ENCODE measurements around the gene DBT.

Gene DBT

GRCh38 chr1:100287162-100287561 is 37.5 kb upstream of the DBT start (continued):
- TF ChIP-seq ZBTB10 (tag by site-specific recombination; IDR thresholded peaks at IDR 0.05) (no peak), ZFHX2 (tag by site-specific recombination; conservative IDR thresholded peaks at IDR 0.05) (no peak), ZNF629 (tag by site-specific recombination; IDR thresholded peaks at IDR 0.05) (no peak), ELK4 (IDR thresholded peaks at IDR 0.05; ENCODE audit: borderline replicate concordance, low read depth, low read length) (no peak), ZNF16 (tag by site-specific recombination; IDR thresholded peaks at IDR 0.05; ENCODE audit: low read depth) (no peak), ZSCAN5A (tag by site-specific recombination; IDR thresholded peaks at IDR 0.05) (no peak), ZNF580 (tag by site-specific recombination; IDR thresholded peaks at IDR 0.05) (no peak)

- H3K4me3 ChIP-seq (ENCODE audit: low read depth, low read length) = no peak overlapping the region
- H3K4me1 ChIP-seq (ENCODE audit: control insufficient read depth, insufficient read depth, low read length) = no peaks in the 10 kb centered on the region
- H3K27ac ChIP-seq (ENCODE audit: extremely low read depth, low read depth, low read length) = no peak overlapping the region
- POLR2A ChIA-PET = no interaction called here
- no peaks in the 10 kb centered on the region for H3K9me3 ChIP-seq (ENCODE audit: control insufficient read depth, insufficient read depth, low read depth, low read length)
- peaks cover 73 to 87% of the 10 kb centered on the region in 2 experiments for H3K36me3 ChIP-seq (ENCODE audit: control insufficient read depth in 2 of 2, insufficient read depth in 1 of 2, low read length in 2 of 2)
- no peak for TF ChIP-seq INSM2 (tag by site-specific recombination; IDR thresholded peaks at IDR 0.05)
- no peak for TF ChIP-seq ZNF48 (tag by site-specific recombination; IDR thresholded peaks at IDR 0.05)
- TF ChIP-seq ZNF76 (tag by site-specific recombination; IDR thresholded peaks at IDR 0.05; ENCODE audit: borderline replicate concordance, low read depth) = no peak
- no peak for TF ChIP-seq ELK4 (IDR thresholded peaks at IDR 0.05; ENCODE audit: borderline replicate concordance, low read depth, low read length)
- no peak for TF ChIP-seq SP2 (tag by site-specific recombination; IDR thresholded peaks at IDR 0.05)
- TF ChIP-seq ZNF830 (tag by site-specific recombination; IDR thresholded peaks at IDR 0.05; ENCODE audit: low read depth) = no peak
- no peak for TF ChIP-seq ZNF621 (tag by site-specific recombination; IDR thresholded peaks at IDR 0.05)
- TF ChIP-seq ZNF473 (tag by site-specific recombination; IDR thresholded peaks at IDR 0.05) = no peak
- no peak for TF ChIP-seq ZNF768 (tag by site-specific recombination; IDR thresholded peaks at IDR 0.05)
- TF ChIP-seq ZNF221 (tag by site-specific recombination; IDR thresholded peaks at IDR 0.05; ENCODE audit: borderline replicate concordance) = no peak
- TF ChIP-seq HOXA7 (CRISPR knock-in tag; IDR thresholded peaks at IDR 0.05; ENCODE audit: borderline replicate concordance) = no peak
- no peak for TF ChIP-seq YY1 (tag by site-specific recombination; IDR thresholded peaks at IDR 0.05)
- CTCF ChIA-PET = no interaction called here
Measured at GRCh38 chr1:100284591-100284990, 35.0 kb upstream of the DBT start.
